OCI-LY1 (cell line): ENCODE results near the gene FITM2.

Source experiments
- H2AFZ ChIP-seq: fragments of 200-600 bp; sonication (generic), shearing (Covaris generic); 2 replicates; pipeline ENCODE4 v1.6.0; 2014; ENCODE audit warnings: antibody characterized with exemption, mild to moderate bottlenecking, low read length
- H3F3A ChIP-seq: fragments of 200-600 bp; sonication (generic), shearing (Covaris generic); 2 replicates; pipeline ENCODE4 v1.6.0; 2014; ENCODE audit warnings: mild to moderate bottlenecking, antibody characterized with exemption, low read length, moderate library complexity; ENCODE audit not compliant: insufficient read depth
- H3K27ac ChIP-seq: fragments of 200-600 bp; sonication (generic); 2 replicates; pipeline ENCODE4 v1.5.1; 2014; ENCODE audit warnings: low read length, mixed run types, mild to moderate bottlenecking, low read depth; ENCODE audit not compliant: poor library complexity, severe bottlenecking
- H3K27me3 ChIP-seq: fragments of 200-600 bp; sonication (generic); 2 replicates; pipeline ENCODE4 v1.6.0; 2014; ENCODE audit warnings: antibody characterized with exemption, mild to moderate bottlenecking, low read length, moderate library complexity; ENCODE audit not compliant: insufficient read depth
- H3K36me3 ChIP-seq: fragments of 200-600 bp; sonication (generic); 2 replicates; pipeline ENCODE4 v1.6.1; 2014; ENCODE audit warnings: mild to moderate bottlenecking, antibody characterized with exemption, low read length, moderate library complexity, mixed read lengths; ENCODE audit not compliant: insufficient read depth
- H3K4me1 ChIP-seq: fragments of 200-600 bp; sonication (generic); 2 replicates; pipeline ENCODE4 v1.5.1; 2014; ENCODE audit warnings: mild to moderate bottlenecking, low read length, moderate library complexity; ENCODE audit not compliant: insufficient read depth, severe bottlenecking
- H3K4me2 ChIP-seq: fragments of 200-600 bp; sonication (generic), shearing (Covaris generic); 2 replicates; pipeline ENCODE4 v1.6.1; 2014; ENCODE audit warnings: low read length
- H3K4me3 ChIP-seq: fragments of 200-600 bp; sonication (generic); 2 replicates; pipeline ENCODE4 v1.5.1; 2014; ENCODE audit warnings: low read length, low read depth, mild to moderate bottlenecking, mixed read lengths; ENCODE audit not compliant: poor library complexity, severe bottlenecking
- H3K79me2 ChIP-seq: fragments of 200-600 bp; shearing (Covaris generic); 2 replicates; pipeline ENCODE4 v1.6.1; 2016; ENCODE audit warnings: mixed run types, low read length, mixed read lengths; ENCODE audit not compliant: insufficient read depth
- H3K9ac ChIP-seq: fragments of 200-600 bp; sonication (generic), shearing (Covaris generic); 2 replicates; pipeline ENCODE4 v1.6.1; 2014; ENCODE audit warnings: mild to moderate bottlenecking, low read length, mixed read lengths
- H3K9me2 ChIP-seq: fragments of 200-600 bp; sonication (generic), shearing (Covaris generic); 2 replicates; pipeline ENCODE4 v1.6.1; 2014; ENCODE audit warnings: low read depth, mild to moderate bottlenecking, low read length, mixed read lengths
- H3K9me3 ChIP-seq: fragments of 200-600 bp; shearing (Covaris generic); 2 replicates; pipeline ENCODE4 v1.6.1; 2014; ENCODE audit warnings: low read length, mixed read lengths
- H4K20me1 ChIP-seq: fragments of 200-600 bp; sonication (generic), shearing (Covaris generic); 2 replicates; pipeline ENCODE4 v1.6.0; 2016; ENCODE audit warnings: mild to moderate bottlenecking, low read length; ENCODE audit not compliant: insufficient read depth
- CTCF ChIP-seq: fragments of 200-600 bp; sonication (generic), shearing (Covaris generic); IDR thresholded peaks from 2 replicates; pipeline ENCODE4 v1.5.1; 2017; ENCODE audit warnings: mild to moderate bottlenecking, antibody characterized with exemption, low read length, moderate library complexity, mixed read lengths
- EZH2 ChIP-seq: fragments of 200-600 bp; sonication (generic), shearing (Covaris generic); IDR thresholded peaks from 2 replicates; pipeline ENCODE4 v1.8.0; 2017; ENCODE audit warnings: borderline replicate concordance, mixed run types, mild to moderate bottlenecking, antibody characterized with exemption, low read length, moderate library complexity, mixed read lengths

FITM2 gene

GRCh38 chr20:44306927-44307326 is 4.1 kb downstream of the FITM2 start:
- Histone ChIP-seq H3K4me2 (no peak overlapping the region), H3K36me3 (no peaks in the 10 kb centered on the region), H3F3A (no peaks in the 10 kb centered on the region), H3K9ac (no peak overlapping the region), H3K9me2 (no peaks in the 10 kb centered on the region), H3K27ac (no peak overlapping the region), H3K4me3 (no peak overlapping the region), H3K79me2 (no peaks in the 10 kb centered on the region), H4K20me1 (no peaks in the 10 kb centered on the region), H3K4me1 (peaks cover 10% of the 10 kb centered on the region), H3K9me3 (no peaks in the 10 kb centered on the region), H3K27me3 (no peaks in the 10 kb centered on the region), H2AFZ (no peak overlapping the region)
- no peak for TF ChIP-seq CTCF

- Histone ChIP-seq H3K4me2 (no peak overlapping the region), H3K79me2 (no peaks in the 10 kb centered on the region), H3K4me1 (no peaks in the 10 kb centered on the region), H3K9ac (no peak overlapping the region), H3F3A (no peaks in the 10 kb centered on the region), H3K36me3 (no peaks in the 10 kb centered on the region; the same call in 1 of the 2 replicates), H3K4me3 (no peak overlapping the region), H3K9me3 (no peaks in the 10 kb centered on the region), H3K27me3 (no peaks in the 10 kb centered on the region), H4K20me1 (no peaks in the 10 kb centered on the region), H2AFZ (no peak overlapping the region), H3K27ac (no peak overlapping the region), H3K9me2 (no peaks in the 10 kb centered on the region)
- TF ChIP-seq EZH2 (no peak), CTCF (no peak)
Measured at GRCh38 chr20:44304383-44304782, 6.6 kb downstream of the FITM2 start.

- Histone ChIP-seq H2AFZ (no peak overlapping the region), H3K27ac (no peak overlapping the region)
- TF ChIP-seq EZH2: no peak
- no peak for TF ChIP-seq CTCF
Measured at GRCh38 chr20:44302736-44303135, 8.3 kb downstream of the FITM2 start.

More at GRCh38 chr20:44302736-44303135, 8.3 kb downstream of the FITM2 start:
- Histone ChIP-seq H3K27me3 (no peaks in the 10 kb centered on the region), H3K79me2 (no peaks in the 10 kb centered on the region), H4K20me1 (no peaks in the 10 kb centered on the region), H3K9me3 (no peaks in the 10 kb centered on the region), H3F3A (no peaks in the 10 kb centered on the region), H3K9me2 (no peaks in the 10 kb centered on the region), H3K4me3 (no peak overlapping the region), H3K4me2 (no peak overlapping the region), H3K36me3 (no peaks in the 10 kb centered on the region; the same call in 1 of the 2 replicates), H3K9ac (no peak overlapping the region), H3K4me1 (no peaks in the 10 kb centered on the region)
